ENCODE measurements around the gene NRG3. TPM values are rescaled to one million over a fixed set of nuclear protein-coding genes. Genes with fewer than 3 reads are reported as not detected.

NRG3 gene
- total RNA-seq, 6 experiments from 2014 or later = 0.34 to 0.99 (median 0.75) TPM

DNA sequence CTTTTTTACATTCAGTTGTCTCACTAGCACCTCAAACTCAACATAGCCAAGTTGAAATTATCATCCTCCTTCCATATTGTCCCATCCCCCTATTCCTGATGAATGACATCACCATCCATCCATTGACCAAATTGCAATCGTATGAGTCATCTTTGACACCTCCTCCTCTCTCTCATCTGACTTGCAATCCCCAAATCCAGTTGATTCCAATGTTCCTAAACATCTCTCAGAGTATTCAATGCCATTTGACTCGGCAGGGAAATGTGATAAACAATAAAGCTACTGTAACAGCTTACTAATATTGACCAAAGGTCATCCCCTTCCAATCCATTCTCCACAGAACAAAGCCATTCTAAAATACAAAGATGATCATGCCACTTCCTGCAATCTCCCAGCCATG is 1047.8 kb downstream of the NRG3 start:
- H3K27me3 ChIP-seq = no peaks in the 10 kb centered on the region
- no peaks in the 10 kb centered on the region for H3K36me3 ChIP-seq
- 69% methylated on average over 2 of the region's 2 CpGs for WGBS (ENCODE audit: insufficient coverage, low coverage, low lambda C conversion rate, missing lambda C conversion rate)
- no peaks in the 10 kb centered on the region for H3K9me3 ChIP-seq
- H3K4me1 ChIP-seq = no peaks in the 10 kb centered on the region
- intact Hi-C loops (cut with DNase I) = no loop called here
- H3K27ac ChIP-seq = no peak overlapping the region
- TF ChIP-seq, protein P1, sequence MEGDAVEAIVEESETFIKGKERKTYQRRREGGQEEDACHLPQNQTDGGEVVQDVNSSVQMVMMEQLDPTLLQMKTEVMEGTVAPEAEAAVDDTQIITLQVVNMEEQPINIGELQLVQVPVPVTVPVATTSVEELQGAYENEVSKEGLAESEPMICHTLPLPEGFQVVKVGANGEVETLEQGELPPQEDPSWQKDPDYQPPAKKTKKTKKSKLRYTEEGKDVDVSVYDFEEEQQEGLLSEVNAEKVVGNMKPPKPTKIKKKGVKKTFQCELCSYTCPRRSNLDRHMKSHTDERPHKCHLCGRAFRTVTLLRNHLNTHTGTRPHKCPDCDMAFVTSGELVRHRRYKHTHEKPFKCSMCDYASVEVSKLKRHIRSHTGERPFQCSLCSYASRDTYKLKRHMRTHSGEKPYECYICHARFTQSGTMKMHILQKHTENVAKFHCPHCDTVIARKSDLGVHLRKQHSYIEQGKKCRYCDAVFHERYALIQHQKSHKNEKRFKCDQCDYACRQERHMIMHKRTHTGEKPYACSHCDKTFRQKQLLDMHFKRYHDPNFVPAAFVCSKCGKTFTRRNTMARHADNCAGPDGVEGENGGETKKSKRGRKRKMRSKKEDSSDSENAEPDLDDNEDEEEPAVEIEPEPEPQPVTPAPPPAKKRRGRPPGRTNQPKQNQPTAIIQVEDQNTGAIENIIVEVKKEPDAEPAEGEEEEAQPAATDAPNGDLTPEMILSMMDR (IDR thresholded peaks at IDR 0.05) = no peak
- no peak for TF ChIP-seq POLR2A (IDR thresholded peaks at IDR 0.05)
- no peak for ATAC-seq
- H3K4me3 ChIP-seq = no peak overlapping the region
- DNase-seq = no peak

GRCh38 chr10:82924711-82925110 is 1049.7 kb downstream of the NRG3 start:
- Histone ChIP-seq H3K9me3 (no peaks in the 10 kb centered on the region), H3K36me3 (no peaks in the 10 kb centered on the region), H3K4me1 (no peaks in the 10 kb centered on the region), H3K27ac (no peak overlapping the region), H3K4me3 (no peak overlapping the region), H3K27me3 (no peaks in the 10 kb centered on the region)
- no peak for TF ChIP-seq POLR2A (IDR thresholded peaks at IDR 0.05)
- TF ChIP-seq, protein P1 (IDR thresholded peaks at IDR 0.05) = no peak
- ATAC-seq = no peak
- no peak for DNase-seq
- WGBS (ENCODE audit: insufficient coverage, low coverage, low lambda C conversion rate, missing lambda C conversion rate) = 60% methylated on average over 1 of the region's 1 CpG
- intact Hi-C loops (cut with DNase I) = no loop called here

DNA sequence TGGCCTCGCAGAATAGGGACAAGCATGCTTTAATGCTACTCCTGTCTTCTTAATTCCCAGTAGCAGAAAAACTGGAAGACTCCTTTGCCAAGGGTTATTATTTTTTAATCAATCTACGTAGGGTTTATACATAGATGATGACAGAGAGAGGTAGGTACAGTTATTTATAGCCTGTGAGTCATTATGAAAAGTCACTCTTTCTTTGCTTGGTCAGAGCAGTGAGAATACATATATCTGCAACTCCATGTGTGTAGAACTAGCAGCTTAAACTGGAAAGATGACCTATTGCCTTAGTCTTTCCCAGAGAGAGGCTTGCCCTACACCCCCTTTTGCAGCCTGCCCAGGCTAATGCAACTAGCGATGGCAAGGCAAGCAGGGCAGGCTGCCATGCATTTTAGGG is 1050.6 kb downstream of the NRG3 start:
- ATAC-seq (no peak), DNase-seq (no peak)
- H3K9me3 ChIP-seq = no peaks in the 10 kb centered on the region
- TF ChIP-seq, protein P1 (IDR thresholded peaks at IDR 0.05) = no peak
- TF ChIP-seq POLR2A (IDR thresholded peaks at IDR 0.05) = no peak
- H3K4me1 ChIP-seq = no peaks in the 10 kb centered on the region
- intact Hi-C loops (cut with DNase I) = no loop called here
- H3K4me3 ChIP-seq = no peak overlapping the region
- 52% methylated on average over 2 of the region's 3 CpGs for WGBS (ENCODE audit: insufficient coverage, low coverage, low lambda C conversion rate, missing lambda C conversion rate)
- no peaks in the 10 kb centered on the region for H3K36me3 ChIP-seq
- no peak overlapping the region for H3K27ac ChIP-seq
- no peaks in the 10 kb centered on the region for H3K27me3 ChIP-seq

DNA sequence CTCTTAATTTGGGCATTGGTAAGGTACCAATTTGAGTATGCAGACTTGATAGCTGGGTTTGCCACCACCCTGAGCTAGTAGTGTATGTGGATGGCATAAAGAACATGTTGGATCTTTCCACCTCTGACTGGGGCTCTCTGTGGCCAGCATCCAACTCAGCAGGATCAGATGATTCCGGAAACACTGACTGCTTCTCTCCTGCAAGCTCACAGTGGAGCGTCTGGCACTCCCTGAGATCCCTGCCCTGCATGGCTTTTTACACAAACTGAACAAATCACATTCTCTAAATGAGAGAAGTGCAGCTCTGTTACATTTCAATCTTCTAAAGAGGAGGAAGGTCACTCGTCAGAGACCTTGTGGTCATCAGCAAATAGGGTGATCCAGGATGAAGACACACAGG is 1057.5 kb downstream of the NRG3 start:
- no peak overlapping the region for H3K27ac ChIP-seq
- no peaks in the 10 kb centered on the region for H3K36me3 ChIP-seq
- no peak for DNase-seq
- no peaks in the 10 kb centered on the region for H3K9me3 ChIP-seq
- H3K4me1 ChIP-seq = no peaks in the 10 kb centered on the region
- TF ChIP-seq, protein P1 (IDR thresholded peaks at IDR 0.05) = no peak
- H3K27me3 ChIP-seq = no peaks in the 10 kb centered on the region
- ATAC-seq = no peak
- WGBS (ENCODE audit: insufficient coverage, low coverage, low lambda C conversion rate, missing lambda C conversion rate) = 55% methylated on average over 1 of the region's 3 CpGs
- H3K4me3 ChIP-seq = no peak overlapping the region
- intact Hi-C loops (cut with DNase I) = no loop called here

GRCh38 chr10:82934429-82934828 is 1059.4 kb downstream of the NRG3 start:
- DNase-seq (no peak), ATAC-seq (peak; percentile 34 to 74 (median 59))
- Histone ChIP-seq H3K9me3 (no peaks in the 10 kb centered on the region), H3K27me3 (no peaks in the 10 kb centered on the region), H3K4me1 (no peaks in the 10 kb centered on the region), H3K4me3 (no peak overlapping the region), H3K36me3 (no peaks in the 10 kb centered on the region), H3K27ac (no peak overlapping the region)
- intact Hi-C loops (cut with DNase I) = no loop called here
- 38% methylated on average over 2 of the region's 2 CpGs for WGBS (ENCODE audit: insufficient coverage, low coverage, low lambda C conversion rate, missing lambda C conversion rate)
- TF ChIP-seq POLR2A (IDR thresholded peaks at IDR 0.05) = no peak
- TF ChIP-seq, protein P1 (IDR thresholded peaks at IDR 0.05) = peak; percentile 4 to 33 (median 19)
